ENCODE measurements around the gene RELL2.

Gene RELL2

DNA sequence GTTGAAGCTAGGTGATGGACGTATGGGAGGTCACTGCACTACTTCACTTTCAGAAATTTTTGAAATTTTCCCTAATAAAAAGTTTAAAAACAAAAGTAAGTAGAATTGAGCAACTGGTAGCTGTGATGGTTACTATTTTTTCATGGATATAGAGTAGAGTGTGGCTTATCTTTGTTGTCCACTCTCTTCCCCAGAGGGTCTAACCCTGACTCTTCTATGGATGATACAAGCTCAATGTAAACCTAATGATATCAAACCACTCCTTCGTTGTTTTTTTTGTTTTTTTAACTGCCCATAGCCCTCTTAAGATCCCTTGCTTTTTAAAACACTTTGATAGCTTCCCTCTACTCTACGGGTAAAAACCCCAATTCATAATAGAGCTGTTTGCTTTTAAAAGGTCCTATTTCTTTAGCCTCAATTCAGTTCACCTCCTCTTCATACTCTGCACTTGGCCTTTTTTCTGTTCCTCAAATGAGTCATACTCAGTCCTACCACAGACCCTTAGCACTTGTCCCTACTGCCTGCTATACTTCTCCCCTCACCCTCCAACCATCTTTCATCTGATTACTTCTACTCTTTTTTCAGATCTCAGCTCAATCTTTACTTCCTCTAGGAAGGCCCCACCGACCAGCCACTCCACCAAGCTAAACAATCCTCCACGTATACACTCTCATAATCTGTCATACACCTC is 2.8 kb upstream of the RELL2 start:
- TF ChIP-seq CTCF (IDR thresholded peaks at IDR 0.05; ENCODE audit: control insufficient read depth, insufficient read depth, low read depth, low read length, missing control alignments), result no peak
- H3K4me3 ChIP-seq (ENCODE audit: control insufficient read depth, low read depth, low read length), result no peak overlapping the region
- no peak for DNase-seq (ENCODE audit: low read depth)

DNA sequence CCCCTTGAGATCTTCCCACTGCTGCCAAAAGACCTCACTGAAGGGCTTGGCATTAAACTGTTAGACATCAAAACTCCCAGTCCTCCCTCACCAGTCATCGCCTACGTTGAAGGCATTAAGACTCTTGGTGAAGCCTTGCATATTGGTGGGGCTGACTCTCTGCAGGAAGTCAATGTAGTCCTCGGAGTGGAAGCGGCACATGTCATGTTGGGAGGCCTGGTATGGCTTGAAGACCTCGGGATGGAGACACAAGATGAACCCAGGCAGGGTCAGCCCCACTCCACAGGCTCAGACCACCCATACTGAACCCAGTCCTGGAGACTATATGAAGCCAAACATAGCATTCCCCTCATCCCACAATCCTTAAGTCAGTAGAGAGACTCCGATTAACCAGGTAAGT is 2.1 kb upstream of the RELL2 start:
- DNase-seq (ENCODE audit: low read depth), result no peak
- H3K4me3 ChIP-seq (ENCODE audit: control insufficient read depth, low read depth, low read length), result no peak overlapping the region
- no peak for TF ChIP-seq CTCF (IDR thresholded peaks at IDR 0.05; ENCODE audit: control insufficient read depth, insufficient read depth, low read depth, low read length, missing control alignments)

DNA sequence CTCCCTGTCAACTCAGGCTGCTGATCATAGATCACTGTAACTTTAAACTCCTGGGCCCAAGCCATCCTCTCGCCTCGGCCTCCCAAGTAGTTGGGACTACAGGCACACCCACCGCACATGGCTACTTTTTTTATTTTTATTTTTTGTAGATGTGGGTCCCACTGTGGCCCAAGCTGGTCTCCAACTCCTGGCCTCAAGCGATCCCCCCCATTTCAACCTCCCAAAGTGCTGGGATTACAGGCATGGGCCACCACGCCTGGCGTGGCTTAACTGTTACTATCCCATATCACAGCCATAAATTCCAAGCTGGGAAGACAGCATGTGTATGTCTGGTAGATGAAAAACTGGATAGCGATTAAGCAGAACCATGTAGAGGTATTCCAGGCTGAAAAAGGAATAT is 1.2 kb upstream of the RELL2 start:
- TF ChIP-seq CTCF (IDR thresholded peaks at IDR 0.05; ENCODE audit: control insufficient read depth, insufficient read depth, low read depth, low read length, missing control alignments), result no peak
- peak overlapping the region; percentile 92 for H3K4me3 ChIP-seq (ENCODE audit: control insufficient read depth, low read depth, low read length)
- no peak for DNase-seq (ENCODE audit: low read depth)

DNA sequence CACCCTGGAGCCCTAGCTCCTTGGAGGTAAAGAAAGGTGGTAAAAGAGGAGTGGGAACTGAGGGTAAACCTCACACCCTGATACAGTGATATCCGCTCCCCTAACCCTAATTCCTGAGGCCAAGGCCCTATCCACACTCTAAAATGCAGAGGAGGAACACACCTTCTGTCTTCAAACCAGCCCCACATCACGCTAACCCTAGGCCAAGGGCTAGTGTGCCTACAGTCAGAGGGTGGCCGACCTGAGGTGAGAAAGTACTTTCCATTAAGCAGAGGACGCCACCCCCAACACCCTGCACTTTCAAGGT is 738 bp upstream of the RELL2 start:
- DNase-seq (ENCODE audit: low read depth), result no peak
- no peak for TF ChIP-seq CTCF (IDR thresholded peaks at IDR 0.05; ENCODE audit: control insufficient read depth, insufficient read depth, low read depth, low read length, missing control alignments)
- peak overlapping the region; percentile 92 for H3K4me3 ChIP-seq (ENCODE audit: control insufficient read depth, low read depth, low read length)

DNA sequence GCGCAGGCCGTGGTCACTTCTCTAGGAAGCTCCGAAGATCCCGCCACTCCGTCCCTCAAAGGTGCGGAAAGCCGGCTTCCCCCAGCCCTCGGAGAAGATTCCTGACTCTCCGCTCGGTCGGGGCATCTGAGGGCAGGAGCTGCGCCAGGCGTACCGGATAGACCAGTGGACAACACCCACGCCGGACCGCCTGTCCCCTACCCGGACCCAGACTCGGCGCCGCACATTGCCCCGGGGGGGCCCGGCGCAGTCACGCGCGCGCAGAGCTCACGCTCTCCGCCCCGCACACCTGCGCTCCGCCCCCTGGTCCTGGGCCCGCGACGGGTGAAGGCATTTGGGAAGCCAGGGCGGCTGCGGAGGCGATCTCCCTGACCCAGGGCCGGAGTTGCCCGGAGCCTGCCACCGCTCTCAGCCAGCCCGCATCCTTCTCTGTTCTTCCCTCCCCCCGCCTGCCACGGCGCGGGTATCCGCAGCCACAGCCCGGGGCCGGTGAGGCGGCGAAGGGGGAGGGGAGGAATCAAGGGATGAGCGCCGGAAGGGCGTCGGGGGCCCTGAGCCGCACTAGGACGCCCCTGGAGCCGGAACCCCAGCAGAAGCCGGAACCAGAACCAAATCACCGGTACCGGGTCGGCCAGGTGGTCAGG is 448 bp downstream of the RELL2 start:
- no peak for DNase-seq (ENCODE audit: low read depth)
- no peak for TF ChIP-seq CTCF (IDR thresholded peaks at IDR 0.05; ENCODE audit: control insufficient read depth, insufficient read depth, low read depth, low read length, missing control alignments)

DNA sequence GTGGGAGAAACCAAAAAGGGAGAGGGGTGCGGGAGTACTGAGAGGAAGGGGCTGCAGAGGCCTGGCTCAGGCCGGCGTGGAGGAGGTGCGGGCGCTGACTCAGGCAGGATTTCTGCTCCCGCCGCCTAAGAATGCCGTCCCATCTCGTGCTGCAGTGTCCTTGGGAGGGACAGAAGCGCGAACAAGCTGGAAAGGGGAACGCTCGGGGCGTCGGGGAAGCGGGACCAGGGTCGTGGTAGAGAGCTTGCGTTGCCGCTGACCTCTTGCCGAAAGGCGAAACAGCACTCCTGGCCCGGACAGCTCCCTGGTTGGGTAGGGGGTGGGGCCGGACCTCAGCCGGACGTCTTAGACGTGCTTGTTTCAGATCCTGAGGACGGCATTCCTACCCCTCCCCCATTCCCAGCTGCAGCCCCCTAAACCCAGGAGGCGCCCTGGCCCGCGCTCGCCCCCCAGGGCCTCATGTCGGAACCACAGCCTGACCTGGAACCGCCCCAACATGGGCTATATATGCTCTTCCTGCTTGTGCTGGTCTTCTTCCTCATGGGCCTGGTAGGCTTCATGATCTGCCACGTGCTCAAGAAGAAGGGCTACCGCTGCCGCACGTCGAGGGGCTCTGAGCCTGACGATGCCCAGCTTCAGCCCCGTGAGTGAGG is 1.1 kb downstream of the RELL2 start:
- DNase-seq (ENCODE audit: low read depth), result no peak
- TF ChIP-seq CTCF (IDR thresholded peaks at IDR 0.05; ENCODE audit: control insufficient read depth, insufficient read depth, low read depth, low read length, missing control alignments), result peak; percentile 41
- H3K4me3 ChIP-seq (ENCODE audit: control insufficient read depth, low read depth, low read length), result peak overlapping the region; percentile 92

More for the DNA sequence above, 448 bp downstream of the RELL2 start:
- H3K4me3 ChIP-seq (ENCODE audit: control insufficient read depth, low read depth, low read length), result peak overlapping the region; percentile 92

Measured in AG09309 (cell line).